NCI-H345 treated with DMSO at 0.1 percent for 48 hours (cell line): ENCODE measurements around the gene USP15.
"Not testable (repeated sequence)": the region's sequence is repeated elsewhere in the genome, so short reads cannot be mapped to it uniquely, and the experiment has no call there.

Experiments used
- DNase-seq: peaks from one replicate; lab custom pipeline; 2025; ENCODE audit not compliant: unreplicated experiment; lab: John Stamatoyannopoulos, UW

USP15 gene

DNA sequence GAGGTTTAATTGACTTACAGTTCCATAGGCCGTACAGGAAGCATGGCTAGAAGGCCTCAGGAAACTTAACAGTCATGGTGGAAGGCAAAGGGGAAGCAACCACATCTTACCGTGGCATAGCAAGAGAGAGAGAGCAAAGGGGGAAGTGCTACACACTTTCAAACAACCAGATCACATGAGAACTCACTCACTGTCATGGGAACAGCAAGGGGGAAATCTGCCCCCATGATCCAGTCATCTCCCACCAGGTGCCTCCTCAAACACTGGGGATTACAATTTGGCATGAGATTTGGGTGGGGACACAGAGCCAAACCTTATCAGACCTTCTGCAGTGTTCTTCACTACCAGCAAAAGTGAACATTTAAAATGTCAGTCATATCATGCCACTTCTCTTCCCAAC lies 58.9 kb downstream of the USP15 start:
- DNase-seq: no peak

DNA sequence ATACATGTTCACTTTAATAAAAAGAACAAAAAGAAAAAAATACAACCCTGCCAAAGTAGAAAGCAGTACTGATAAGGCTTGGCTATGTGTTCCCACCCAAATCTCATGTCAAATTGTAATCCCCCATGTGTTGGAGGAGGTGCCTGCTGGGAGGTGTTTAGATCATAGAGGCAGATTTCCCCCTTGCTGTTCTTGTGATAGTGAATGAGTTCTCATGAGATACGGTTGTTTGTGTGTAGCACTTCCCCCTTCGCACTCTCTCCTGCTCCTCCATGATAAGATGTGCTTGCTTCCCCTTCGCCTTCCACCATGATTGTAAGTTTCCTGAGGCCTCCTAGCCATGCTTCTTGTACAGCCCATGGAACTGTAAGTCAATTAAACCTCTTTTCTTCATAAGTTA lies 59.9 kb downstream of the USP15 start:
- no peak for DNase-seq

DNA sequence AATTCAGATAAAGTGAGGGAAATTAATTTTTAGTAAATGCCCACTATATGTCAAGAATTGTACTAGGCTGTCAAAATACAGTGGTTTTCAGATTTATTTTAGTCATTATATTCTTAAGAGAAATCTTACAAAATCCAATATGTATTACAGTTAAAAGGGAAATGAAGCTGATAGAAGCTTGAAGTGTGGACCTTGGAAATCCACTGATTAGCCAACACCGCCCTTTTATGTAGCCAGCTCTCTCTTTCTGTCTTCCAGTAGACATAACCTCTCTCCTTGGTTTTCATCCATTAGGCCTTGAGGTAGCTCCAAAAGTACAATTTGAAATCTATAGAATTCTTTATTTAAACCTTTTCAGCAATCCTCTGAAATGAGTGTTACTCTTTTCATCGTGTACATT lies 63.2 kb downstream of the USP15 start:
- no peak for DNase-seq

DNA sequence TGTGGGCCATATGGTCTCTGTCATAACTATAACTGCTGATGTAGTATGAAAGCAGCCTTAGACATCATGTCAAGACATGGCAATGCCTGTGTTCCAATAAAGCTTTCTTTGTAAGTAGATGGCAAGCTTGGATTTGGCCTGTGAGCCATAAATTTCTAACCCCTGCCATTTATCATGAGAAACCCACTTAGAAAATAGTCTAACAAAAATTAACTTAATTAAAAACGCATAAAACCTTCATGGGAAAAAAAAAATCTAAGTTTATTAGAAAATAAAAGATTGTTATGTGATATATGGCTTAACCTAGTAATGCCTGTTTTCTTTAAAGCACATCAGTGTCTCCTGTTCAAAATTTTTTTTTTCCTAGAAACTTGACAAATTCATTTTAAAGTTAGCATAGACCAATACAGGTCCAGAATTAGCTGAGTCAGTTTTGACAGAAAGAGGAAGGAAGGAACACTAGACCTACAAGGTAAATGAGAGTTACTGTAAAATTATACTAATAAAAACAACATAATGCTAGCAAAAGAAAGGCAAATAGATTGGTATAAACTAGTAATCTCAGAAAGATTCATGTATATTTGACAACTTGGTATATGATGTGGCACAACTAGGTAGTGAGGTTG lies 68.2 kb downstream of the USP15 start:
- DNase-seq: no peak

DNA sequence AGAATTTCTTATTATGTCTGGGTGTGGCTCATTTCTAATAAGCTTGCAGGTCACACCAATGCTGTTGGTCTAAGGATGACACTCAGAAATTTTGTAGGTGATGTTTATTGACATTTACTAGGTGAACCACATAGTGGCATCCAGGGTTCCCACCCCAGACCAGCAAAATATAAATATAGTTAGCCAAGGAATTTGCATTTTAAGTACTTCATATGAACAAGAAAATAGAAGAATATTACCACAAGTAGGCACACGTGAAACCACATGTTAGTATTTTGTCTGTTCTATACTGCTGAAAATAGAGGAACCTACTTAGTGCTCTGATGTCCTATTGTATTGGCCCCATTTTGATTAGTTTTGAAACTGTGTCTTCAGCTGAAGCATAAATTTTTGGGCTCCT lies 71.1 kb downstream of the USP15 start:
- DNase-seq: no peak

DNA sequence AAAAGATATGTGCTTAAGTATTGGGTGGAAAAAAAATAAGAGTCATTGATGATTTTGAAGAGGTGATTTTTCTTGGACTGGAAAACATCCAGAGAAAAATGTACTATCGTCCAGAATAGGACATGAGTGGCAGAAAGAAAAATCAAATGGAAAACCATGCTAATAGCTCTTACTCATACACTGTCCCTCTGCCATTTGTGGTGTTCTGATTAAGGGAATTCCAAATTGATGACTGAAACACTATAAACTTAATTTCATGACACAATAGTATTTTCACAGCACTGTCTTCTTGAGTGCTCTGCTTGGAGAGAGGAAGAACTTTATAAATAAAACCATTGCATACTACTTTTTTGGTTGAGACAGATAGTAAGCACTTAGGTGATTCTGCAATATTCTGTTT lies 72.4 kb downstream of the USP15 start:
- no peak for DNase-seq

DNA sequence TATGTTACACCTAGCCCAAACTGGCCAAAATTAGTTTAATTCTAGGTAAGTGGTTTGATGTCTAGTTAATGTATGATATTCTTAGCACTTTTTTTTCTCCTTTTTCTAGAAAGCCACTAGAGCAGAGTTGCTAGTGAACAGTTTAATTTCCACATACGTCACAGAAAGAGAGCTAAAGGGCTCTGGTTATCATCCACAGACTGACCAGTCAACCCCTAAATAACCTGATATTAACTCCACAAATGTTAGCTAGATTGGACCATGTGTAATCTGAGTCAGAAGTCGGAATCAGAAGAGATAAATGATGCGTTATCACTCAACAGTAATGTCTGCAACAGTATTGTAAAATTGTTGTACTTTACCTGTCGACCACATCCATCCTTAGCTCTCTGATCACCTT lies 74.9 kb downstream of the USP15 start:
- no peak for DNase-seq

DNA sequence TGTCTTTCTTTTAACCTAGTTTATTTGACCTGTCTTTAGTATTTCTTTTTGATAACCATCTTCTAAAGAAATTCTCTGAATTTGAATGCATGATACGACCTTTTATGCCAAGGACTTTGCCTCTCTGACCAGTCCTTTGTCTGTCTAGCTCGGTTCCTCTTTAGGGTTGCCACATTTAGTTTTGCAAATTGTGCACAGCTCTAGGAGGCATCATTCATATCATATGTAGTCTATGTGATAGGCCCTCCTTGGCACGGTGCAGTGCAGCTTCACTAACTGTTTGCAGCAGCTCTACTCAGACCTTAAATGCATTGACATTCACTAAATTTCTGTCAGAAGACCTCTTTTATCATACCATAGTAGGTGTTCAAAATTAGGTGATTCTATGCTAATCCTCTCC lies 75.6 kb downstream of the USP15 start:
- DNase-seq: no peak

DNA sequence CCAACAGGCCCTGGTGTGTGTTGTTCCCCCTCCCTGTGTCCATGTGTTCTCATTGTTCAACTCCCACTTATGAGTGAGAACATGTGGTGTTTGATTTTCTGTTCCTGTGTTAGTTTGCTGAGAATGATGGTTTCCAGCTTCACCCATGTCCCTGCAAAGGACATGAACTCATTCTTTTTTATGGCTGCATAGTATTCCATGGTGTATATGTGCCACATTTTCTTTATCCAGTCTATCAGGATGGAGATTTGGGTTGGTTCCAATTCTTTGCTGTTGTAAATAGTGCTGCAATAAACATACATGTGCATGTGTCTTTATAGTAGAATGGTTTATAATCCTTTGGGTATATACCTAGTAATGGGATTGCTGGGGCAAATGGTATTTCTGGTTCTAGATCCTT lies 77.4 kb downstream of the USP15 start:
- not testable (repeated sequence) for DNase-seq

DNA sequence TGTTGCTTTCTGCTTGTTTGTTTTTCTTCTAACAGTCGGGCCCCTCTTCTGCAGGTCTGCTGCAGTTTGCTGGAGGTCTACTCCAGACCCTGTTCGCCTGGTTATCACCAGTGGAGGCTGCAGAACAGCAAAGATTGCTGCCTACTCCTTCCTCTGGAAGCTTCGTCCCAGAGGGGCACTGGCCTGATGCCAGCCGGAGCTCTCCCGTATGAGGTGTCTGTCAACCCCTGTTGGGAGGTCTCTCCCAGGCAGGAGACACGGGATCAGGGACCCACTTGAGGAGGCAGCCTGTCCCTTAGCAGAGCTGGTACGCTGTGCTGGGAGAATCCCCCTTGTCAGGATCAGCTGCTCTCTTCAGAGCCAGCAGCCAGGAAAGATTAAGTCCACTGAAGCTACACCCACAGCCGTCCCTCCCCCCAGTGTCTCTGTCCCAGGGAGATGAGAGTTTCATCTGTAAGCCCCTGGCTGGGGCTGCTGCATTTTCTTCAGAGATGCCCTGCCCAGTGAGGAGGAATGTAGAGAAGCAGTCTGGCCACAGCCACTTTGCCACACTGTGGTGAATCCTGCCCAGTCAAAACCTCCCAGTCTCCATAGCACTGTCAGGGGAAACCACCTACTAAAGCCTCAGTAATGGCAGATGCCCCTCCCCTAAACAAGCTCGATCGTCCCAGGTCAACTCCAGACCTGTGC lies 82.6 kb downstream of the USP15 start:
- DNase-seq: not testable (repeated sequence)

DNA sequence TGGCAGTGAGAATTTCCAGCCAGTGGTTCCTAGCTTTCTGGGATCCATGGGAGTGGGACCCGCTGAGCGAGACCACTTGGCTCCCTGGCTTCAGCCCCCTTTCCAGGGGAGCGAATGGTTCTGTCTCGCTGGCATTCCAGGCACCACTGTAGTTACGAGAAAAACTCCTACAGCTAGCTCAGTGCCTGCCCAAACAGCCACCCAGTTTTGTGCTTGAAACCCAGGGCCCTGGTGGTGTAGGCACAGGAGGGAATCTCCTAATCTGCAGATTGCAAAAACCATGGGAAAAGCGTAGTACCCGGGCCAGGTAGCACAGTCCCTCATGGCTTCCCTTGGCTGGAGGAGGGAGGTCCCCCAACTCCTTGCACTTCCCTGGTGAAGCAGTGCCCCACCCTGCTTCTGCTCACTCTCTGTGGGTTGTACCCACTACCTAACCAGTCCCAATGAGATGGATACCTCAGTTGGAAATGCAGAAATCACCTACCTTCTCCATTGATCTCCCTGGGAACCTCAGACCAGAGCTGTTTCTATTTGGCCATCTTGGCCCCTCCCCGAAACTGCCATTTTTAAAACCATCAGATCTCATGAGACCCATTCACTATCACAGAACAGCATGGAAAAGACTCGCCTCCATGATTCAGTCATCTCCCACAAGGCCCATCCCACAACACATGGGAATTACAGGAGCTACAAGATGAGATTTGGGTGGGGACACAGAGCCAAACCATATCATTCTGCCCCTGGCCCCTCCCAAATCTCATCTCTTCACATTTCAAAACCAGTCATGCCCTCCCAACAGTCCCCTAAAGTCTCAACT lies 83.3 kb downstream of the USP15 start:
- not testable (repeated sequence) for DNase-seq

DNA sequence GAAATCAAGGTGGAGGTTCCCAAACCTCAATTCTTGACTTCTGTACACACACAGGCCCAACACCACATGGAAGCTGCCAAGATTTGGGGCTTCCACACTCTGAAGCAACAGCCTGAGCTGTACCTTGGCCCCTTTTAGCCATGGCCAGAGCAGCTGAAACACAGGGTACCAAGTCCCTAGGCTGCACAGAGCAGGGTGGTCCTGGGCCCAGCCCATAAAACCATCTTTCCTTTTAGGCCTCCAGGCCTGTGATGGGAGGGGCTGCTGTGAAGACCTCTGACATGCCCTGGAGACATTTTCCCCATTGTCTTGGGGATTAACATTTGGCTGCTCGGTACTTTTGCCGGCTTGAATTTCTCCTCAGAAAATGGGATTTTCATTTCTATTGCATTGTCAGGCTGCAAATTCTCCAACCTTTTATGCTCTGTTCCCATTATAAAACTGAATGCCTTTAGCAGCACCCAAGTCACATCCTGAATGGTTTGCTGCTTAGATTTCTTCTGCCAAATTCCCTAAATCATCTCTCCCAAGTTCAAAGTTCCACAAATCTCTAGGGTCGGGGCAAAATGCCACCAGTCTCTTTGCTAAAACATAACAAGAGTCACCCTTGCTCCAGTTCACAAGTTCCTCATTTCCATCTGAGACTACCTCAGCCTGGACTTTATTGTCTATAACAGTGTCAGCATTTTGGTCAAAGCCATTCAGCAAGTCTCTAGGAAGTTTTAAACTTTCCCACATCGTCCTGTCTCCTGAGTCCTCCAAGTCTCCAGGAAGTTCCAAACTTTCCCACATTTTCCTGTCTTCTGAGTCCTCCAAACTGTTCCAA lies 84.7 kb downstream of the USP15 start:
- not testable (repeated sequence) for DNase-seq

DNA sequence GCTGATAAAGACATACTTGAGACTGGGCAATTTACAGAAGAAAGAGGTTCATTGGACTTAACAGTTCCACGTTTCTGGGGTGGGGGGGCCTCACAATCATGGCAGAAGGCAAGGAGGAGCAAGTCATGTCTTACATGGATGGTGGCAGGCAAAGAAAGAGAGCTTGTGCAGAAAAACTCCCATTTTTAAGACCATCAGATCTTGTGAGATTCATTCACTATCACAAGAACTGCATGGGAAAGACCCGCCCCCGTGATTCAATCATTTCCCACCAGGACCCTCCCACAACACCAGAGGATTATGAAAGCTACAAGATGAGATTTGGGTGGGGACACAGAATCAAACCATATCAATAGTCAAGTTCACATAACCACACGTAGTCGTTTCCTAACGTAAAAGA lies 85.5 kb downstream of the USP15 start:
- no peak for DNase-seq

DNA sequence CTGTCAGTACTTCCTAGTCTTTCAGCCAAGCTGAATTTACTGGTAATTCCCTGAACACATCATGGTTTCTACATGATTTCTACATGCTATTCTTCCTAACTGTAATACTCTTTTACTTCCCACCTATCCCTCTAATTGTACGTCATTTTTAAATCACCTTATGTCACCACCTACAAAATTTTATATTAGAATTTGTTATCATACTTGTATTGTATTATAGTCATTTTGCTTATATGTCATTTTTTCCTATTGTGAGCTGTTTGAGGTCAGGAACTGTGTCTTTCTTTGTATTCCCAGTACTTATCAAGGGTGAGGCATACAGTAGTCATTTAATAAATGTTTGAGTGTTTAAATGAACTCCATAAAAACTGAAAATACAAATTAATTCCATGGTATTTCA lies 86.6 kb downstream of the USP15 start:
- DNase-seq: no peak

DNA sequence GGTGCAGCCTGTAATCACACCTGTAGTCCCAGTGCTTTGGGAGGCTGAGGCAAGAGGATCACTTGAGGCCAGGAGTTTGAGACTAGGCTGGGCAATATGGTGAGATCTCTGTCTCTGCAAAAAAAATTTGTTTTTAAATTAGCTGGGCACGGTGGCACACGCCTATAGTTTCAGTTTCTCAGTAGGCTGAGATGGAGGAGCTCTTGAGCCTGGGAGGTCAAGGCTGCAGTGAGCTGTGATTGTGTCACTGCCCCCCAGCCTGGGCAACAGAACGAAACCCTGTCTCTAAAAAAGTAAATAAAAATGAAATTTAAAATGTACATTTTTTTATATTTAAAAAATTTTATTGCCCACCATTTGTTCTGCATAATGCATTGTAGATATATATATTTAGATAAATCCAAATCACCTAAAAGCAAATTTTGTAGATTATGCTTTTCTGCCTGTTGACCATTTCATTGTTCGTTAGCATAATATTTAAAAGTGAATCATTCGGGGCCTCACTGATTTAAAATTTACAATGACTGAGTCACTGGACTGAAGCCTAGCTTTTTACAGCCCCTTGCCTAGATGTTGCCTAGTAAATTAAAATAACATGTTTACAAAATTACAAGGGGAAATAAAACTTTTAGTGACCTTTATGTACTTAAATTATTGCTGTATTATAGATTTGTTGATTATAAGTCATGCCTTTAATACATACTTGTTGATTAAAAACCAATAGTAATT lies 87.9 kb downstream of the USP15 start:
- DNase-seq: no peak

DNA sequence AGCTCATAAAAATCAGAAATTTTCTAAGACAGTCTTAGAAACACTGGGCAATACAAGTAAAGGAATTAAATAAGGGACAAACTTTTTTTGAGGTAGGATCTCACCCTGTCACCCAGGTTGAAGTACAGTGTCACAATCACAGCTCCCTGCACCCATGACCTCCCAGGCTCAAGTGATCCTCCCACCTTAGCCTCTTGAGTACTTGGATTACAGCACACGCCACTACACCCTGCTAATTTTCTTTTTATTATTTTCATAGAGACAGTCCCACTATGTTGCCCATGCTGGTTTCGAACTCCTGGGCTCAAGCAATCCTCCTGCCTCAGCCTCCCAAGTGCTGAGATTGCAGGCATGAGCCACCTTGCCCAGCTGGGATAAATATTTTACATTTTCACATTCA lies 90.3 kb downstream of the USP15 start:
- no peak for DNase-seq

DNA sequence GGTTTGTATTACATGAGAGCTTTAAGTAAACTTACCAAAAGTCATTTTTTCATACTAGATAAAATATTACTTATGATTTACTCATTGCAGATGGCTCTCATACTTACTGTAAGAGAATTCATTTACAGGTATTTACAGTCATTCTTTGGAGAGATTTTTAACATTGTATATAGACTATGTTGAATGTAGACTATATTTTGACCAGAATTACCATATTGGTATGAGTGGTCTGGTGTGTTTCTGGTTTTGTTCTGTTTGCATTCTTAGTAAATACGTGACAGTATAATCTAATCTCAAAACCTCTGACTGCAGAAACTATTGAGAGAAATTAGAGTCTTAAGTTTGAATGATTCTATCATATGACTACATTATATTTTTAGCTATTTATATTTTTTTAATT lies 91.1 kb downstream of the USP15 start:
- DNase-seq: no peak

DNA sequence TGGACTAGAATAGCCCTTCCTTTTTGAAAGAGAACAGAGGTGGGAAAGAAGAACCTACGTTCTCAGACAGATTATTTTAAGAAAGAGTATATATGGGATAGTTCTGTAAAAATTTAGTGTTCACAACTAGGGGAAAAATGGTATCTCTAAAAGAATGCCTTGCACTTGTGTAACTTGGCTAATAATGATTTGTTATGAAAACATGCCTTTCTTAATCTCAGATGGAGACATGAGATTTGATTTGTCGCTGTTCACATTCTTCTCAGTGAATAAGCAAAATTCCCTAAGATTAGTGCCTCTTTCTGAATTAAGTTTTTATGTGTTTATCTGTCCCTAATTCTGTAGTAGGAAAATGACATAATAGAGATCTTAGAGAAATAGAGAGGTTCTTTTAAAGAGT lies 100.8 kb downstream of the USP15 start:
- no peak for DNase-seq

DNA sequence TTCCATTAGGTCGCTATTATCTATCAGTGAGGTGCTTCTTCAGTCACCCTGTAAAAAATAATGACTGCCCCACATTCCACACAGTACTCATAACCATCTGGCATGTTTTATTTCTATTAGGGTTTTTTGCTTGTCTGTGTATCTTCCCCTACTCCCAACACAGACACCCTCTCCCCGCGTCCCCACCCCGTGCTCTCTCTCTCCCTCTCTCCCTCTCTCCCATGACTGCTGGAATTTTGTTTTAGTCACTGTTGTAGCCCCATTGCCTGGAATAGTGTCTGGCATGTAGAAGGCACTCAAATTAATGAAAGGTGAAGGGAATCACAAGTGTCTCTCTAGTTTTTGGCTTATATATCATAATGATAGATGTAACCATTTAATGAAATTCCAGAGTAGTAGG lies 103.3 kb downstream of the USP15 start:
- no peak for DNase-seq

DNA sequence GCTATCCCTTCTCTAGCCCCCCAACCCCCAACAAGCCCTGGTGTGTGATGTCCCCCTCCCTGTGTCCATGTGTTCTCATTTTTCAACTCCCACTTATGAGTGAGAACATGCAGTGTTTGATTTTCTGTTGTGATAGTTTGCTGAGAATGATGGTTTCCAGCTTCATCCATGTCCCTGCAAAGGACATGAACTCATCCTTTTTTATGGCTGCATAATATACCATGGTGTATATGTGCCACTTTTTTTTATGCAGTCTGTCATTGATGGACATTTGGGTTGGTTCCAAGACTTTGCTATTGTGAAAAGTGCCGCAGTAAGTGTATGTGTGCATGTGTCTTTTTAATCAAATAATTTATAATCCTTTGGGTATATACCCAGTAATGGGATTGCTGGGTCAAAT lies 104.5 kb downstream of the USP15 start:
- not testable (repeated sequence) for DNase-seq

DNA sequence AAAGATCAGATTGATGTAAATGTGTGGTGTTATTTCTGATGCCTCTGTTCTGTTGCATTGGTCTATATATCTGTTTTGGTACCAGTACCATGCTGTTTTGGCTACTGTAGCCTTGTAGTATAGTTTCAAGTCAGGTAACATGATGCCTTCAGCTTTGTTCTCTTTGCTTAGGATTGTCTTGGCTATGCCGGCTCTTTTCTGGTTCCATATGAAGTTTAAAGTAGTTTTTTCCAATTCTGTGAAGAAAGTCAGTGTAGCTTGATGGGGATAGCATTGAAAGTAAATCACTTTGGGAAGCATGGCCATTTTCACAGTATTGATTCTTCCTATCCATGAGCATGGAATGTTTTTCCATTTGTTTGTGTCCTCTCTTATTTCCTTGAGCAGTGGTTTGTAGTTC lies 105.6 kb downstream of the USP15 start:
- DNase-seq: not testable (repeated sequence)
